EL (cell line): Measurements from ENCODE around the gene GPD2.
"Not testable (repeated sequence)": the region's sequence is repeated elsewhere in the genome, so short reads cannot be mapped to it uniquely, and the experiment has no call there.

ENCODE experiments used
- DNase-seq: peaks from one replicate; pipeline ENCODE4 v3.0.0-alpha.2; 2016

GPD2 gene

DNA sequence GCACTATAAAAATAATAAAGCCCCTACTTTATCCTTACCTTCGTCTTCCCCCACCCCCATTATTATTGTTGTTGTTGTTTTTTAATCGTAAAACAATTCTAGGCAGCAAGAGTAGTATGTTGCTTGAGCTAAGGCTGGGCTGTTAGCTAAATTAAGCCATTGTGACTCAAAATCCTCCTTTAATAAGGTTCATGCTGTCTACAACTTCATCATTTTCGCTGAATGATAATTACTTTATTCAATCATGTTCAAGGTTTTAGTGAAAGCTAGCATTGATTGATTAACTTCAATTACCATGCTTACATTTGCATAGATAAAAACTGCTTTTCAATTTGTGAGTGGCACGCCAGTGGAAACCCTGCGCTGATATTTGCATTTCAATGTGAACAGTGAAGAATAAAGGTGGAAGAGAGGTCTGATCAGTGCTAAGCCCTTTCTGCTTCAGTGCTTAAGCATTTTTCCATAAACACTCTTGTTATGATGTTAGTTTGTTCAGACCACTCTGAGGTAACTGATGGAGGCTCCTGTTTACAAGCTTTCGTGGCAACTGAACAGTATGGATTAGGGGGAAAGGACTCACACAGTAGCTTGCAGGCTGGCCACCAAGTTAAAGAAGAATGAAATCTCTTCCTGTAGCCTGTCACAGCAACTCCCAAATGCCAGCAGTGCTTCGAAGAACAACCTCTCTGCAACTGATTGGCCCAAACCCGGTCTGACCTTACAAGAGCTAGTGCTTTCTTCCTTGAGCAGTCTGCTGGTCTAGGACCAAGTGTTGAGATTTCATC, 156.8 kb downstream of the GPD2 start:
- DNase-seq = no peak

DNA sequence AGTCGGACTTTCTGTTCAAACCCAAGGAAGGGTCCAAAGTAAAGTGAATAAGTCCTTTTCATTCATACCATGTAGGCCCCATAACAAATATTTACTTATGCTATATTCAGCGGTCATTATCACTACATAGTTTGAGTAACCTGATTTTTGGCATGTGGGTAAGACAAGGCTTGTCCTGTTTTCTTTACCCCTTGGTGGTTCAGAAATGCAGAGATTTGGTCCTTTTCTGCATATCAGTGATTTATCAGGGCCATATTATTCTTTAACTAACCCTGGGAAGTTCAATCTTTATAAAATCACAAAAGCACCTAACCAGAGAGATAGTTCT, 157.4 kb downstream of the GPD2 start:
- no peak for DNase-seq

DNA sequence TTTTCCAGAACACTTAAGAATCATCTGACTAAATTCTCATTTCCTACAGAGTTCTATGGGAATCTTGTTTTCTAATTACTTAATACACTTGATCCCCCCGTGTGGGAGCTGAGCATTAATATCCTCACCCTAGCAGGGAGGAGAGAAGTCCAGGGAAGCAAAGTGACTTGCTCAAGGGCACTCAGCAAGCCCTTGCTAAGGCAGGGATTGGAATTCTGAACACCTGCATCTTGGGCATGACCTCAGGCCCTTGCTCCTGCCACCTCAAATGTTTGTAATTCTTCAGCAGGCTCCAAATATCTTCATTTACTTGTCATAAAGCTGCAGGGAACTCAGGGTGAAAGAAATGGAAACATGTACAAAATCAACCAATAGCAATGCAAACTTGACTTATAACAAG, 162.4 kb downstream of the GPD2 start:
- DNase-seq = no peak

DNA sequence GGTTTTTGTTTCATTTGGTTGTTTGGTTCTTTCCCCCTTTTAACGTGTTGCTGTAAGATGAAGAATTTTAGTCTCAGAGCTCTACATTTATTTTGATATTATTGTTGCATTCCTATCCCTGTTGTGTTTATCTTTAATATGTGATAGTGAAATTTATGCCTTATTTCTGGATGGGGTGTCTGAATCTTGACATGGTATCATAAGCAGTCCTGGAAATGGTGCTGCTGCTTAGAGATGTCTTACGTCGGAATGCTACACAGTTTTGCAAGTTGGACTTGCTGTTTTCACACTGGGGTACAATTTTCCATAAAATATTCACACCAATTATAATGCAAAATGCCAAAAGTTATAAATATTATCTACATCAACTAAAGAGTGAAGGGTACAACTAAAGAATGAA, 164.0 kb downstream of the GPD2 start:
- no peak for DNase-seq

DNA sequence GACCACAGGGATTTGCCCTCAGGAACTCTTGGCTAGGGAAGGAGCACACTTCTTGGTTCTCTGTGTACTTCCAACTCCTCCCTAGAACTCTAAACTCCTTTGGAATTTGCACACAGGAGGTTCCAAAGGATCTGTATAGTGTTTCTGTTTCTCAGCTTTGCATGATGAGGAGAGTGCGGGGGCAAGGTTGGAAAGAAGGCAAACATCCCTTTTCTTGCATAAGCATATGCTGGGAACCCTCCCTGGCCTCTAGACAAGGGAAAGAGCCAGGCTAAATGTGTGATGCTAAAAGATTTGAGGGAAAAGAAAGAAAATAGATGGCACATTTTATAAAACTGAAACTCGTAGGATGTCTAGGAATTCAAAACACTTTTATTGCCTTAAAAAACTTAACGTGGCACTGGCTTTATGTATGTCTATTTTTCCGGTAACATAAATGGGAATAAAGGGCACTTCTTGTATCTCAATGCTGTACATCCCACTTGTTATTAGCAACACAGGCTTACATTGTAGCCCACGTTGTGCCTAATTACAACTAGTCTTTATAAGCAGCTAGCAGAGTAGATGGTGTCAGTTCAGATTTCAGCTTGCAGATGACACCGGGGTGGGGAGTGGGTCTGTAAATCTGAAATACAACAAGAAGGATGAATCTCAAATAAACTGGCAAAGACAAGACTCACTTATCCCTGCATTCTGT, 165.8 kb downstream of the GPD2 start:
- DNase-seq = no peak

DNA sequence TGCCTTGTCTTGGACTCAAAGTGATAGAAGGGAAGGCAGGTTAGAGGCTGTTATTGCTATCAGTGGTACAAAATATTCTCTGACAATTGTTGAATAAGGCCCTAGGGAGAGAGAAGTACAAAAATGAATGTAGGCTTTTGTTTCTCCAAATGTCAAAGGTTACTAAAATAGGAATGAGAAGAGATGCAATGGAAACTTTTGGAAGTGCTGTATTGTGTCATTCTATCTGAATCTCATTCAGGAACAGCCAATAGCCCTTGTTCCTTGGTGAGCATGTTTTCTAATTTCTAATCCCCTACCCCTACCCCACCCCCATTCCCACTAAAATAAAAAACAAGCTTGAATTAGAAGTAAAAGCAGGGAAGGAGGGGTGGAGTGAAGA, 166.4 kb downstream of the GPD2 start:
- DNase-seq = no peak

DNA sequence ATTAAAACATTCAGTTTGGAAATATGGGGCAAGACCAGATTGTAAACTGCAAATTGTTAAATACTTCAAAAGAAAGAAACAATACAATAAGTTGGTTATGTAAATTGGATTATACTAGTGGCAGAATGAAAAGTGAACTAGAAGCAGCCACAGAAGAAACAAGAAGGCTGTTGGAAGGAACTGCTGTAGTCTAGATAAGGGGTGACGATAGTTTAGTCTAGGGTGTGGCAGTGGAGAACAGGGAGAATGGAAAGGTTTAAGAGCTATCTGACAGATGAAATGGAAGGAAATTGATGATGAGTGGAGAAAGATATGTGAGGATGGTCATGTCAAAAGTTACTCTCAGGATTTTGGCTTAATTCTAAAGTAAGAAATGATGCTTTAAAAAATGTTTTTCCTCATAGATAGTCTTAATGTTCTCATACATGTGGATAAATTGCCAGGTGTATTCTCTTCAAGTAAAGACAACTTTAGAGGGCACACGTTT, 179.7 kb downstream of the GPD2 start:
- DNase-seq = no peak

DNA sequence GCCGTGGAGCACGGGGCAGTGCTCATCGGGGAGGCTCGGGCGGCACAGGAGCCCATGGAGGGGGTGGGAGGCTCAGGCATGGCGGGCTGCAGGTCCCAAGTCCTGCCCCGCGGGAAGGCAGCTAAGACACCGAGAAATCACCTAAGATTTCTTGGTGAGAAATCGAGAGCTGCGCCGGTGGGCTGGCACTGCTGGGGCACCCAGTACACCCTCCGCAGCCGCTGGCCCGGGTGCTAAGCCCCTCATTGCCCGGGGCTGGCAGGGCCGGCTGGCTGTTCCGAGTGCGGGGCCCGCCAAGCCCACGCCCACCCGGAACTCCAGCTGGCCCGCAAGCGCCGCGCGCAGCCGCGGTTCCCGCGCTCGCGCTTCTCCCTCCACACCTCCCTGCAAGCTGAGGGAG, 181.9 kb downstream of the GPD2 start:
- DNase-seq = not testable (repeated sequence)

DNA sequence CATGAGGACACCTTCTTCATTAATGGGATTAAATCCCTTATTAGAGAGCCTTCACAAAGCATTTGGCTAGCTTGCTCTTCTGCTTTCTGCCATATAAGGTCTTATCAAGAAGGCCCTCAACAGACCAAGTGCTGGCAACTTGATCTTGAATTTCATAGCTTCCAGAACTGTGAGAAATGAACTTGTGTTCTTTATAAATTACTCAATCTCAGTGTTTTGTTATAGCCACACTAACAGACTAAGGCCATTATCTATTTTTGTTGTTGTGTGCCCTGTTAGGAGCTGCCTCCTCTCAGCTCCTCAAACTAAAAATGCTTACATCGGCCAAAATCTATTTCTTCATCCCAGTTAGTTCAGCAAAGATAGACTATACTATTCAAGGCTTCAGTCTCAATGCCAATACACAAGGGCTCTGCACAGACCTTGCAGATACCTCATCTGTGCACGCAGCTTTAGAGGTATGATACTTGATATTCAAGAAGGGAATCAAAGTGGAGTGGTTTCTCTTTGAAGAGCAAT, 182.9 kb downstream of the GPD2 start:
- no peak for DNase-seq

DNA sequence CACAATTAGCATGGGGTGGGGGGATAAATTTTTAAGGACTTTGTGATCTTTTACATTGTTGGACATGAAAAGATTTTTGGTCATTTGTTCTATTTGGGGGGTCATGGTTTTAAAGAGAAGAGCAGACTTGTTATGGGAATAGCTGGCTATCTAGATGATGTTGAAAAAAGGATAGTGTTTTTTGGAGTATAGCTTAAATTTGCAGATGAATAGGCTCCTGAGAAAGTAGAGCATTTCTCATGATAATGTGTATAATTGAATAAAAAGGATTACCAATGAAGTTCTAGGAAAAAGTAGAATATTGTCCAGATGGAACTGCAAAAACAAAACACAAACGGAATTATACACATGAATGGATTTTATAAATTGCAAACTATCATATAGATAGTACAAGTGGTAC, 186.3 kb downstream of the GPD2 start:
- DNase-seq = no peak

DNA sequence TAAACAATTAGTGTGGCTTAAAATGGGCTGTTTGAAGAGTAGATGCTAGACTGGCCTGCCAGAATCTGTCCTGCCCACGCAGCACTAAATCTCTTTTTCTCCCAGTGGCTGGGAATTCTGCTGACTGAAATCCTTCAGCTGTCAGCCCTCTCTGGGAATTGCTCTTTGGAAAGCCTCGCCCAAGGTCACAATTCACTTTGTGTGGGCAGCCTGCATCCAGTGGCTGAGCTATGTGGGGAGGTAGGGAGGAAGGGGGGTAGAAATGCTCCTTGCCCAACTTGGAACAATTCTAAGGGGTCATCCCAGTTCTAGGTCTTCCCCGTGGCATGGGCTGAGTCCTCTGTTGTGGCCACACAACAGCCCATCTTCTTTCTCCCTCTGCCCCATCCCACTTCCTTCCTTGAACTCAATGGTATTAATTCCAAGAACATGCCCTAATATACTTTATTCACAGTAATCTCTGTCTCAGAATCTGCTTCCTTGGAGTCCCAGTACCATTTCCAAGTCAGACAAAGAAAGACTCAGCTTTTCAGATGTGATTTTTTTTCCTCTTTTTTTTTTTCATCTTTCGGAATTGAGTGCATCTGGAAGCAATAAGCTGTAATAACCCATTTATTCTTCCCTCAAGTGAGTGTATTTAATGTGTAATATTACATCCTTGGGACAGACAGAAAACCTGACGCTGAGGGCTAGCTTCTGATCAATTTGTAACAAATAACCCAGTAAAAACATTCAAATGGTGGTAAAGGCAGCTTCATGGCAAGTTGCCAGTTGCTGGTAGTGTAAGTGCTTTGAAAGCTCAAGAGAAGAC, 189.4 kb downstream of the GPD2 start:
- DNase-seq = no peak

DNA sequence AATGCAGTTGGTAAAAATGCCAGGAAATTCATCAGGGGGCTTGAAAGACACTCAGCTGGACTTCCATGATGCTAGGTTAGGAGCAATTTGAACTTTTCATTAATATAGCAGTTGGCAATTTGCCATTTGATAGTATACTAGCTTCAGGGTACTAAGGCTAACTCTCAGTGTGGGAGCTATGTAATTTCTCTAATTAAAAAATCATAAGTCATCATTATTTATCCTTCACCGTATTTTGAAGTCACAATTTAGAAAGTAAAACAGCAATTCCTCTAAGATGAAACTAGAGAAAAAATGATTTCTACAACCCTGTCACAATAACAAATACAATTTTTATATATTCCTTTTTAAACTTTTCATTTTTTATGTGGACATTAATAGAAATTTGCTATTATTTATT, 190.8 kb downstream of the GPD2 start:
- no peak for DNase-seq

DNA sequence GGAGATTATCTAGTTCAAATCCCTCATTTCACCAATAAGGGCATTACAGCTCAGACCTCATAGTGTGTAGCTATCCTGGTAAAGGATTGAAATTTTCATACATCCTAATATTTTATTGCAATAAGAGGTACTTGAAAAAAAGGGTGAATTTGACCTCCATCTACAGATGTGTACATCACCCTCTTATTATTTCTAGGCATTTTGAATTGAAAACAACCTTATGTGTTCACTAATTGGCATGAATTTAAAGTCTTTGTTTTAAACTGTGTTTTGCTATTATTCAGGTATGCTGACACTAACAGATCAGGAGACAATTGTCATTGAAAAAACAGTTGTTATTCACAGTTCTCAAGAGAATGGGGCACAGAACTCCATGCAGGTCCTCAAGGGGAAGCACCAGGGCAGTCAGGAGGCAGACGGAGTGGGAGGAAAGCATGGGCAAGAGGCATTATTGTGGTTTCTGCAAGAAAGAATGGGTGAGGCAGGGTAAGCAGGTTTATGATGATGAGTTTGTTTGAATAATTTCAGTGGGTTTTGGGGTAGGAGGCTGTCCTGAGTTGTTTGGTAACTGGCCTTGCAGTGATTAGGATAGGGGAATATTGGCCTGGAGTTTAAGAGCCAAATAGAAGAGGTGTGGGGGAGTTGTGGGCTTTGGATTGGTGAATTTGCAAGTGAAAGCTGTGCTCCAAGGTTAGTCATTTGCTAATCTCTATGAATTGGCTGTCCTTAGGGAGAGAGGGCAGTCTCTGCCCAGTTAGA, 194.6 kb downstream of the GPD2 start:
- DNase-seq = no peak

DNA sequence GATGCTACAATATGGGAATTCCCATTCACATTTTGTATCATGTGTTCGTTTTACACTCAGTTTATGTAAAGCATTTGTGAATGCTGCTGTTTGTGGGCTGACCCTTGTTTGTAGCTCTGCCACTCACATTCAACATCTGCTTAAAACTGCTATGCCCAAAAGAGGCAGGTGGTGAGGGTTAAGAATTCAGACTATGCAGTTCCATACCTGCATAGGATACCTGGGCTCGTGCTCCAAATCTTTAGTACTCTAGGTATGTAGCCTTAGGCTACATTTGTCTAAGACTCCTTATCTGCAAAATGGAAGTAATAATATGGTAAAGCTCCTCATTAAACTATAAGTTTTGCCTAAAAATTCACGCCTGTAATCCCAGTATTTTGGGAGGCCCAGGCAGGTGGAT, 199.5 kb downstream of the GPD2 start:
- DNase-seq = no peak
